Skeletal muscle tissue (tissue), 4 donors: ENCODE measurements around the gene IL37. TPM values are rescaled to one million over a fixed set of nuclear protein-coding genes. Genes with fewer than 3 reads are reported as not detected.
"Not testable (repeated sequence)": the region's sequence is repeated elsewhere in the genome, so short reads cannot be mapped to it uniquely, and the experiment has no call there.

Experiments used
- H3K27ac ChIP-seq: one replicate; pipeline ENCODE4 v1.7.0; 2013; ENCODE audit warnings: mild to moderate bottlenecking, low read depth, low read length, inconsistent platforms
- H3K27me3 ChIP-seq, 3 donors: one replicate each; pipeline ENCODE4 v1.7.0; 2013; ENCODE audit warnings: low read length in 3 of 3; ENCODE audit not compliant: control insufficient read depth in 3 of 3, insufficient read depth in 3 of 3
- H3K36me3 ChIP-seq, 3 donors: one replicate each; pipeline ENCODE4 v1.7.0; 2013; ENCODE audit warnings: low read length in 3 of 3; ENCODE audit not compliant: control insufficient read depth in 3 of 3, insufficient read depth in 3 of 3
- H3K4me1 ChIP-seq, 3 donors: one replicate each; pipeline ENCODE4 v1.7.0; 2013; ENCODE audit warnings: low read length in 3 of 3, mild to moderate bottlenecking in 3 of 3; ENCODE audit not compliant: control insufficient read depth in 3 of 3, insufficient read depth in 3 of 3
- H3K4me3 ChIP-seq, 3 donors: one replicate each; pipeline ENCODE4 v1.7.0; 2013; ENCODE audit warnings: low read length in 3 of 3
- H3K9ac ChIP-seq, 3 donors: one replicate each; pipeline ENCODE4 v1.7.0; 2013; ENCODE audit warnings: low read length in 3 of 3, mild to moderate bottlenecking in 3 of 3, moderate library complexity in 2 of 3, low read depth in 1 of 3
- H3K9me3 ChIP-seq, 3 donors: one replicate each; pipeline ENCODE4 v1.7.0; 2013; ENCODE audit warnings: low read length in 3 of 3; ENCODE audit not compliant: control insufficient read depth in 3 of 3
- total RNA-seq: library from RNA; depleted of rRNA; stranded (reverse); fragments of >200 nt; gene quantifications from one replicate; pipeline ENCODE4 v1.2.3, GENCODE V29; 2014
- donor health status: Osteomylitis.

IL37 gene
- total RNA-seq, 1 donor from 2014 or later = not detected

GRCh38 chr2:112887964-112888749 lies 22.8 kb upstream of the IL37 start:
- Histone ChIP-seq H3K4me3 (no peak overlapping the region), H3K4me1 (no peaks in the 10 kb centered on the region), H3K9me3 (no peaks in the 10 kb centered on the region), H3K27ac (no peak overlapping the region), H3K9ac (no peak overlapping the region), H3K36me3 (no peaks in the 10 kb centered on the region), H3K27me3 (no peaks in the 10 kb centered on the region)

DNA sequence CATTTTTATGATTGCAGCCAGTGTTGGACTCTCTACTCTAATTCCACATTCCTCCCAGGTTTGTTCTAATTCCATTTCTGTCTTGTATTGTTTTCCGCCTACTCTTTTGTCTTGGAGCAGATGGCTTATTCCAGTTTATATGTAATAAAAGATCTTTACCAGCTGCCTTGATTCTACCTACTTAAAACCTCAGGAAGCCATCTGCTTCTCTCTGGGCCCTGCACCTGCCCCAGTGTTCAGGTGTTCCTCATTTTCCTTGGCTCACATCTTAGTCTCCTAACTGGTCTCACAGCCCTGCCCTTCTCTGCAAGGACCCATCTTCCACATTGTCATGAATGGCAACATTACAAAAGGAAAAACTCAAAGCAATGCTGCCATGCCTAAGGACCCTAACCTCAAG lies 21.0 kb upstream of the IL37 start:
- Histone ChIP-seq H3K36me3 (no peaks in the 10 kb centered on the region), H3K9ac (no peak overlapping the region), H3K27ac (no peak overlapping the region), H3K4me3 (no peak overlapping the region), H3K9me3 (no peaks in the 10 kb centered on the region), H3K4me1 (no peaks in the 10 kb centered on the region), H3K27me3 (no peaks in the 10 kb centered on the region)

DNA sequence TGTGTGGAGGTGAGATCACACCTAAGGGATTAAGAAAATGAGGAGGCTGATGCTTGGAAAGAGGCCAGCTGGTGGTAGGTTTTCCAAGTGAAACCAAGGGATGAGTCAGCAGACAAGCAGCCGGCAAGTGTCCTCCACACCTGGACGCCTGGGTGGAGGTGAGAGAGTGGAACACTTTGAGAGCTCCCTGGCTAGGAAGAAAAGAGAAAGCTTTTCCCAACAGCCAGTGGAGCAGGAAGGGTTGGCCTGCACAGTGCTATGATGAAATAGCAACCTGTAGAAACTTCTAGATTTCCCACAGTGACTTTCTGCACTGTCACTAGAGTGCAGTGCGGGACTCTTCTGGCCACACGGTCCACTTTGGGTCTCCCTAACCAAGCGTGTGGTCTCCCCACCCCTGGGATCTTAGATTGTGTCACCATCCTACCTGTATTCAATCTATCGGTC lies 19.6 kb upstream of the IL37 start:
- Histone ChIP-seq H3K27ac (no peak overlapping the region), H3K9me3 (peaks cover 0 to 2% (median 0%) of the 10 kb centered on the region in 3 donors), H3K27me3 (no peaks in the 10 kb centered on the region), H3K4me1 (no peaks in the 10 kb centered on the region), H3K36me3 (no peaks in the 10 kb centered on the region), H3K4me3 (no peak overlapping the region), H3K9ac (no peak overlapping the region)

GRCh38 chr2:112893752-112894151 lies 17.2 kb upstream of the IL37 start:
- Histone ChIP-seq H3K4me1 (no peaks in the 10 kb centered on the region), H3K9ac (no peak overlapping the region), H3K9me3 (peaks cover 0 to 2% (median 0%) of the 10 kb centered on the region in 3 donors), H3K4me3 (no peak overlapping the region), H3K27me3 (no peaks in the 10 kb centered on the region), H3K36me3 (no peaks in the 10 kb centered on the region), H3K27ac (no peak overlapping the region)

DNA sequence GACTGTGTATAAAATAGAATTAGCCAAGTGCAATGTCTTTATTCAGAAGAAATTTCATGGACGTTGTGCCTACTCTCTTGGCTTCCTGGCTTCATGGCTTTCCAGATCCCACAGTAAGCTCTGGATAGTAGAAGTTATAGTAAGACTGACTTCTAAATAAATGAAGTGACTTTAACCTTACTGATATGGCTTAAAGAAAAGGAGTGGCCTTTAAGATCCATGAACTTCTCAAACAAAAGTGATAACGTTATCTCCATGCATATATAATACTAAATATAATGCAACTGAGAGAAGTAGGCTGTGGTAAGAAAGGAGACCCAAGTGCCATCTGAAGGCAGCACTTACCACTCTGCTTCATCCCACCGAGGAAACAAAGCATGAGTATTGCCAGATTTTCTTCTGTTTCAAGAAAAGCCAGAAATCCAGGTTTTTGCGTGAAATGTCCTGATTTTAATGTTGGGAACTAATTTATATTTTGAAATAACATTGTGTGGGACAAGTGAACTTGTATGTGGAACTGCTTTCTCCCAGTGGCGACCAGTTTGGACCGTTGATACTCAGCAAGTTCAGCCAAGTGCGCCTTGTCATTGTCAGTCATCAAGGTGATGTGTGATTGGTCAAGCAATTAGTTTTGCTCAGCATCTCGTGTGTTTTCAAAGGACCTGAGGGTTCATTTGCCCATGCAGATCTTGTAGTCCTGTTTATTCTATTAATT lies 13.9 kb upstream of the IL37 start:
- Histone ChIP-seq H3K27ac (no peak overlapping the region), H3K4me1 (no peaks in the 10 kb centered on the region), H3K9me3 (peaks cover 0 to 2% (median 0%) of the 10 kb centered on the region in 3 donors), H3K9ac (no peak overlapping the region), H3K27me3 (no peaks in the 10 kb centered on the region), H3K36me3 (no peaks in the 10 kb centered on the region), H3K4me3 (no peak overlapping the region)

- H3K27me3 ChIP-seq = no peaks in the 10 kb centered on the region
- no peaks in the 10 kb centered on the region for H3K36me3 ChIP-seq
- H3K4me1 ChIP-seq = no peaks in the 10 kb centered on the region
- peaks cover 0 to 2% (median 0%) of the 10 kb centered on the region in 3 donors for H3K9me3 ChIP-seq
- no peak overlapping the region for H3K9ac ChIP-seq
- H3K27ac ChIP-seq = no peak overlapping the region
- no peak overlapping the region for H3K4me3 ChIP-seq
Measured at GRCh38 chr2:112897624-112897978, 13.4 kb upstream of the IL37 start.

DNA sequence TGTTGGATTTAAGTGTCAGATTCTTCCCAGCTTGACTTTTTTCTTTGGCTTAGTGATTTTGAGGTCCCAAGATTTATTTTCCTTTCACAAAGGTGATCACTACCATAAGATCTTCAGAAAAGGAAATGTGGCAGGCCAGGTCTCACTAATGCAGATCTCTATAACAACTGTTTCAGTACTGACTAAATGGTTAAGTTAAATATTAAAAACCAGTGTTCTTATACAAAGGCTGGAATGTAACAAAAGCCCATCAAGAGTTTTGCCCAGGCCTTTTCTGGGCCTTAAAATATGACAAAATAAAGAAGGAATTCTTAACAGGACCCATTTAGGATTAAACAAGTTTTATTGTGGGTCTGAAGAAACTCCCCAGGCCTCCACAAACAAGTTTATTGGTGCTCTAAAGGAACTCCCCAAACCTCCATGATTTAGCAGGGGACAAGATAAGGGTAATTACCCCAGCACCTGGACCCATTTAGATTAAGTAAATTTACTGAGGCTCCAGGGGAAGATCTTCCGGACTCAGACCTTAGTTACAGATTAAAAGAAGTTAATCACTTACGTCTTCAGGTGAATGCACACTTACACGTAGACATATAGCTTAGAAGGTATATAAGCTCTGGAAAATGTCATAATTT lies 9.4 kb upstream of the IL37 start:
- H3K27ac ChIP-seq, H3K4me3 ChIP-seq, H3K27me3 ChIP-seq: not testable (repeated sequence)

DNA sequence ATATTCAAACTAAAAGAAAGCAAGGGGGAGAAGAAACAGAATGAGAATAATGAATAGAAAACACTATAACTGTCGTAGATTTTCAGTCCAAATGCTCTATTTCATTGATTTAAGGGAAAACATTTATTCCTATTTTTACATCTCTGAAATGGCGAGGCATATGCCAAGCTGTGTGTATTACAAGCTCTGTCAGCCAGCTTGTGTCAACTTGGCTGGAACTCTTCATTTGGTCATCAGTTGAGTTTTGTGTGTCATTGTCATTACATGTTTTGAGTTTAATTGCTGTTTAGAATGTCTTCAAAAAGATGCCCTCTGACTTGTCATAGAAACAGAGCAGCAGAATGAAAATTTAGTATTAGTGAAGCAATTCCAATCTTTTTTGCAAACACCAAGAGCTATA lies 8.1 kb upstream of the IL37 start:
- Histone ChIP-seq H3K4me1 (no peaks in the 10 kb centered on the region), H3K27ac (no peak overlapping the region), H3K9me3 (no peaks in the 10 kb centered on the region), H3K4me3 (no peak overlapping the region), H3K9ac (no peak overlapping the region), H3K36me3 (no peaks in the 10 kb centered on the region), H3K27me3 (peaks cover 0 to 3% (median 0%) of the 10 kb centered on the region in 3 donors)

More for the DNA sequence above, 9.4 kb upstream of the IL37 start:
- H3K4me1 ChIP-seq, H3K9ac ChIP-seq, H3K36me3 ChIP-seq, H3K9me3 ChIP-seq: not testable (repeated sequence)

GRCh38 chr2:112904883-112905282 lies 6.1 kb upstream of the IL37 start:
- H3K9me3 ChIP-seq = no peaks in the 10 kb centered on the region
- no peaks in the 10 kb centered on the region for H3K36me3 ChIP-seq
- H3K4me3 ChIP-seq = no peak overlapping the region
- no peak overlapping the region for H3K27ac ChIP-seq
- peaks cover 0 to 3% (median 0%) of the 10 kb centered on the region in 3 donors for H3K27me3 ChIP-seq
- H3K9ac ChIP-seq = no peak overlapping the region
- H3K4me1 ChIP-seq = no peaks in the 10 kb centered on the region

- Histone ChIP-seq H3K4me1 (no peaks in the 10 kb centered on the region), H3K36me3 (no peaks in the 10 kb centered on the region), H3K27me3 (peaks cover 0 to 3% (median 3%) of the 10 kb centered on the region in 3 donors), H3K4me3 (no peak overlapping the region), H3K27ac (no peak overlapping the region), H3K9me3 (no peaks in the 10 kb centered on the region), H3K9ac (no peak overlapping the region)
Measured at GRCh38 chr2:112906276-112906675, 4.7 kb upstream of the IL37 start.
